ENCODE measurements around the gene UBAC2.
"Not testable (repeated sequence)": the region's sequence is repeated elsewhere in the genome, so short reads cannot be mapped to it uniquely, and the experiment has no call there.

UBAC2 gene

GRCh38 chr13:99215184-99215830, 14.7 kb downstream of the UBAC2 start:
- DNase-seq, result no peak

GRCh38 chr13:99217461-99218110, 16.9 kb downstream of the UBAC2 start:
- DNase-seq, result no peak

GRCh38 chr13:99218126-99218525, 17.5 kb downstream of the UBAC2 start:
- DNase-seq, result no peak

GRCh38 chr13:99218545-99218944, 17.9 kb downstream of the UBAC2 start:
- no peak for DNase-seq

GRCh38 chr13:99218969-99219368, 18.3 kb downstream of the UBAC2 start:
- no peak for DNase-seq

- DNase-seq, result no peak
These were observed 19.7 kb downstream of the UBAC2 start for GRCh38 chr13:99220199-99220935.

- DNase-seq, result no peak
These were observed 21.0 kb downstream of the UBAC2 start for GRCh38 chr13:99221567-99222239.

GRCh38 chr13:99223587-99223986, 22.9 kb downstream of the UBAC2 start:
- DNase-seq, result no peak

- DNase-seq, result no peak
These were observed 23.4 kb downstream of the UBAC2 start for GRCh38 chr13:99224021-99224420.

GRCh38 chr13:99225078-99225477, 24.4 kb downstream of the UBAC2 start:
- DNase-seq, result no peak

GRCh38 chr13:99226513-99226912, 25.9 kb downstream of the UBAC2 start:
- no peak for DNase-seq

GRCh38 chr13:99227331-99227900, 26.8 kb downstream of the UBAC2 start:
- no peak for DNase-seq

- no peak for DNase-seq
These were observed 27.4 kb downstream of the UBAC2 start for GRCh38 chr13:99227909-99228688.

GRCh38 chr13:99228737-99229691, 28.4 kb downstream of the UBAC2 start:
- DNase-seq, result no peak

- DNase-seq, result not testable (repeated sequence)
These were observed 29.9 kb downstream of the UBAC2 start for GRCh38 chr13:99230588-99230987.

- no peak for DNase-seq
These were observed 30.3 kb downstream of the UBAC2 start for GRCh38 chr13:99230991-99231390.

- DNase-seq, result no peak
These were observed 31.1 kb downstream of the UBAC2 start for GRCh38 chr13:99231721-99232120.

- no peak for DNase-seq
These were observed 37.5 kb downstream of the UBAC2 start for GRCh38 chr13:99237981-99238662.

GRCh38 chr13:99246100-99246499, 45.4 kb downstream of the UBAC2 start:
- DNase-seq, result no peak

GRCh38 chr13:99249178-99249577, 48.5 kb downstream of the UBAC2 start:
- DNase-seq, result not testable (repeated sequence)
